ENCODE measurements around the gene DSCAML1.

DNA sequence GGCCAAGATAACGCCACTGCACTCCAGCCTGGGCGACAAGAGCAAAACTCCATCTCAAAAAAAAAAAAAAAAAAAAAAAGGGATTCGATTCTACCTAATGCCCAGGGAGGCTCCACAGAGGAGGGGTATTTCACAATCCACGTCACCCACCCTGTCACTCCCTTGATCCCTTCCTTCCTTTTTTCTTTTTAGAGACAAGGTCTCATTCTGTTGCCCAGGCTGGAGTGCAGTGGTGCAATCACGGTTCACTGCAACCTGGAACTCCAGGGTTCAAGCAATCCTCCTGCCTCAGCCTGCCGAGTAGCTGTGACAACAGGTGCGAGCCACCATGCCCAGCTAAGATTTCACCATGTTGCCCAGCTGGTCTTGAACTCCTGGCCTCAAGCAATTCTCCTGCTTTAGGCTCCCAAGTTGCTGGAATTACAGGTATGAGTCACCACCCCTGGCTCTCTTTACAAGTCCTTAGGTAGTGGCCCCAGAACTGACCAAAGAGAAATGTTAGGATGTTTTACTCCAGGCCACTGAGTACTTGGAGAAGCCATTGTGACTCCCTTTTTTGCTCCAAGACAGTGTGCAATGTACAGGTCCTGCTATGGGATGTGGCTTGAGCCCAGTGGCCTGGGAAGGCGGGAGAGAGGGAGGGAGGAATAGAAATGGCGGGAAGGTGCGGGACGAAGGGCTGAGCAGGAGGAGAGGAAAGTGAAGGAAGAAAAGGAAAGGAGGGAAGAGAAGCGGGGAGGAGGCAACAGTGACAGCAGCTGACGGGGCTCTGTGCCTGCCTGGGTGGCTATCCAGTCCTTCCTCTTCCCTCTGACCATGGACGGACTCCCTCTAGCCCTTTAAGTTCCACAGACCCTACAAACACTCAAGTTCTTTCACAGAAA lies 39.3 kb upstream of the DSCAML1 start:
- TF ChIP-seq PREB (CRISPR knock-in tag; IDR thresholded peaks at IDR 0.05; ENCODE audit: borderline replicate concordance), result no peak
- TF ChIP-seq, protein P1, sequence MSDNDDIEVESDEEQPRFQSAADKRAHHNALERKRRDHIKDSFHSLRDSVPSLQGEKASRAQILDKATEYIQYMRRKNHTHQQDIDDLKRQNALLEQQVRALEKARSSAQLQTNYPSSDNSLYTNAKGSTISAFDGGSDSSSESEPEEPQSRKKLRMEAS (CRISPR knock-in tag; IDR thresholded peaks at IDR 0.05), result no peak
- TF ChIP-seq NFYB (CRISPR knock-in tag; conservative IDR thresholded peaks at IDR 0.05; ENCODE audit: low read depth), result no peak
- TF ChIP-seq CTCF (IDR thresholded peaks at IDR 0.05), result no peak
- no peak for TF ChIP-seq USF1 (CRISPR knock-in tag; IDR thresholded peaks at IDR 0.05)
- no peak for TF ChIP-seq ZBTB21 (CRISPR knock-in tag; IDR thresholded peaks at IDR 0.05; ENCODE audit: borderline replicate concordance)
